ENCODE data around the gene PTPMT1.
"Not testable (repeated sequence)": the region's sequence is repeated elsewhere in the genome, so short reads cannot be mapped to it uniquely, and the experiment has no call there.

PTPMT1 gene, protein sequence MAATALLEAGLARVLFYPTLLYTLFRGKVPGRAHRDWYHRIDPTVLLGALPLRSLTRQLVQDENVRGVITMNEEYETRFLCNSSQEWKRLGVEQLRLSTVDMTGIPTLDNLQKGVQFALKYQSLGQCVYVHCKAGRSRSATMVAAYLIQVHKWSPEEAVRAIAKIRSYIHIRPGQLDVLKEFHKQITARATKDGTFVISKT
- 5.3 to 8.5 (median 7.1) reads per million in 9 experiments for total RNA-seq

GRCh38 chr11:47565340-47566148 is at the start of gene PTPMT1:
TSS of gene PTPMT1 (plus strand) at chr11:47565599. CDS start at chr11:47565623, 24 bp downstream.
- Mint-ChIP-seq H3K4me1 (ENCODE audit: low read depth in 2 of 2) (peaks cover 9 to 12% of the 10 kb centered on the region in 2 donors), H3K4me3 (peak within 1 kb of the TSS; percentile 81), H3K36me3 (ENCODE audit: insufficient read depth) (peaks cover 8% of the 10 kb centered on the region), H3K9me3 (no peaks in the 10 kb centered on the region), H3K27me3 (no peaks in the 10 kb centered on the region), H3K27ac (peak within 1 kb of the TSS; percentile 92)
- ATAC-seq (replicated peaks) (peak; percentile 92), DNase-seq (peak; percentile 57 to 64 (median 62))

- ATAC-seq (replicated peaks): no peak
- no peaks in the 10 kb centered on the region for H3K27me3 Mint-ChIP-seq
- peaks cover 38 to 71% of the 10 kb centered on the region in 2 donors for H3K4me1 Mint-ChIP-seq (ENCODE audit: low read depth in 2 of 2)
- peaks cover 25% of the 10 kb centered on the region for H3K36me3 Mint-ChIP-seq (ENCODE audit: insufficient read depth)
- peak overlapping the region in 1 of 2 donors; percentile 10 for H3K4me3 Mint-ChIP-seq
- no peaks in the 10 kb centered on the region for H3K9me3 Mint-ChIP-seq
- no peak for DNase-seq
- peak overlapping the region in 1 of 2 donors; percentile 62 for H3K27ac Mint-ChIP-seq
Measured at GRCh38 chr11:47516155-47516554, 49.2 kb upstream of the PTPMT1 start.

- peaks cover 40 to 63% of the 10 kb centered on the region in 2 donors for H3K4me1 Mint-ChIP-seq (ENCODE audit: low read depth in 2 of 2)
- no peak for DNase-seq
- no peak for ATAC-seq (replicated peaks)
- no peak overlapping the region for H3K4me3 Mint-ChIP-seq
- H3K9me3 Mint-ChIP-seq: no peaks in the 10 kb centered on the region
- H3K27me3 Mint-ChIP-seq: no peaks in the 10 kb centered on the region
- H3K27ac Mint-ChIP-seq: peak overlapping the region; percentile 35 to 77
- peaks cover 21% of the 10 kb centered on the region for H3K36me3 Mint-ChIP-seq (ENCODE audit: insufficient read depth)
Measured at GRCh38 chr11:47516984-47517853, 48.2 kb upstream of the PTPMT1 start.

DNA sequence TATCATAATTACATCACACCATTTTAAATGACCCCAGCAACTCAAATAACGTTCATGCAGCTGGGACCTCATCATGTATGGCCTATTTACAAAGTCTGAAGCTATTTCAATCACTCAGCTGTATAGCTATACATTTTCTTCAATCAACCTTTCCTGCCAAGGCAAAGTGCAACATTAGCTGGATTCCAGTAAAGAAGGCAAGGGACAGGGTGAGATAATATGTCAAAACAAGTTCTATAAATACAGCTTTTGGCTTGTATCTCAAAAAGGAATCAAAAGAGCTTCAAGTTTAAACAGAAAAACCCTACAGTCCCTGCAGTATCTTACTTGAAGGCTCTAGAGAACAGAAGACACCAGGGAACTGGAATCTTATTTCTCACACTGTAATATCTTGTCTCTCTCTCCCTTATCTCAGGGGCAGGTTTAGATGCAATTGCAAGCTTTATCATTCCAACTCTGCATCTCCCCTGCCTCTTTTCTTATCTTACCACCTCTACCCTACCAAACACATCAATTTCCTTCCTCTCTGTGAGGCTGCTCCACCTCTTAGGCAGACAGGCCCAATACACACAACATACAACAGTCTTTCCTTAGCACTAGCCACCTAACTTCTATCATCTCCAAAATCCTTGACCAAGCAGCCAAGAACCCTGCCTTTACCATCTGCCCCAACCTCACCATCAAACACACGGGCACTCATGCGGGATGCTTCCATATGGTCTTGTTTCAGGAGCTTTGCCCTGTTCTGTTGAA is 47.0 kb upstream of the PTPMT1 start:
- DNase-seq: no peak
- Mint-ChIP-seq H3K27ac (peak overlapping the region; percentile 5 to 77), H3K27me3 (no peaks in the 10 kb centered on the region), H3K4me1 (ENCODE audit: low read depth in 2 of 2) (peaks cover 44 to 69% of the 10 kb centered on the region in 2 donors), H3K36me3 (ENCODE audit: insufficient read depth) (peaks cover 21% of the 10 kb centered on the region), H3K4me3 (peak overlapping the region in 1 of 2 donors; percentile 37), H3K9me3 (no peaks in the 10 kb centered on the region)
- ATAC-seq (replicated peaks): no peak

- Mint-ChIP-seq H3K4me1 (ENCODE audit: low read depth in 2 of 2) (peaks cover 39 to 57% of the 10 kb centered on the region in 2 donors), H3K4me3 (peak overlapping the region; percentile 43 to 47), H3K36me3 (ENCODE audit: insufficient read depth) (peaks cover 22% of the 10 kb centered on the region), H3K27ac (peak overlapping the region; percentile 62 to 87), H3K9me3 (no peaks in the 10 kb centered on the region), H3K27me3 (no peaks in the 10 kb centered on the region)
- peak; percentile 81 for ATAC-seq (replicated peaks)
- peak in 2 of 3 experiments; percentile 6 to 11 for DNase-seq
Measured at GRCh38 chr11:47523490-47524225, 41.7 kb upstream of the PTPMT1 start.

DNA sequence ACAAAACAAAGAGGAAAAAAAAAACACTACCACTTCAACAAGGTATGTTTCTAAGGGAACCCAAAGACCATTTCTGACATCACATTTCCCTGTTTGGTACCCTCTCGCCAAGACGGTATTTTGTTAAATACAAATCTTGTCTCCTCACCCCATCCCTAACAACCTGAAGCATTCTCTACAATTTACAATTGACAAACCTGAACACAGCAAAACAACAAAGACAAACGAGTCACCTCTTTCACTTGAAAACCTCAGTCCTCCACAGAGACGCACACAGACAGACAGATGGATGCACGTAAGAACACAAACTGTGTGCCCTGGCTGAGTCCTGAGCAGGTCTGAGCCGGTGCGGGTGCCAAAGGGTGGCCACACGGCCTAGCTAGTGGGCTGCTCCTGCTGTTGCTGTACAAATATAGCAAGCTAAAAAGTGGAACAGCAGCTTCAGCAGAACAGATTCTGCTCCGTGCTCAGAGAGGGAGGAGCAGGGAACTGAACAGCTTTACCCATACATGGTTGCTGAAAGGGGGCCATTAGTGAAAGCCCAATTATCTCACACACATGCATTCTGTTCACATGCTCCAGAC is 41.0 kb upstream of the PTPMT1 start:
- H3K4me1 Mint-ChIP-seq (ENCODE audit: low read depth in 2 of 2): peaks cover 39 to 55% of the 10 kb centered on the region in 2 donors
- peaks cover 29% of the 10 kb centered on the region for H3K36me3 Mint-ChIP-seq (ENCODE audit: insufficient read depth)
- no peak for DNase-seq

DNA sequence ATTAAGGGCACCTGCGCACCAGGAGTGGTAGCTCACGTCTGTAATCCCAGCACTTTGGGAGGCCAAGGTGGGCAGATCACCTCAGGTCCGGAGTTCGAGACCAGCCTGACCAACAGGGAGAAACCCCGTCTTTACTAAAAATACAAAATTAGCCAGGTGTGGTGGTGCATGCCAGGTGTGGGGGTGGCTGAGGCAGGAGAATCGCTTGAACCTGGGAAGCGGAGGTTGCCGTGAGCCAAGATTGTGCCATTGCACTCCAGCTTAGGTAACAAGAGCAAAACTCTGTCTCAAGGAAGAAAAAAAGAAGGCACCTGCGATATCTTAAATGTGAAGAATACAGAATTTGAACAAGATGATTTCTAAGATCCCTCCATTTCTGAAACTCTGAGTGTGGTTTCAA is 39.4 kb upstream of the PTPMT1 start:
- peaks cover 26% of the 10 kb centered on the region for H3K36me3 Mint-ChIP-seq (ENCODE audit: insufficient read depth)
- DNase-seq; H3K9me3 Mint-ChIP-seq; H3K27me3 Mint-ChIP-seq; ATAC-seq (replicated peaks): not testable (repeated sequence)
- H3K27ac Mint-ChIP-seq: peak overlapping the region; percentile 62 to 93
- H3K4me1 Mint-ChIP-seq (ENCODE audit: low read depth in 2 of 2): peaks cover 44 to 55% of the 10 kb centered on the region in 2 donors
- peak overlapping the region in 1 of 2 donors; percentile 72 for H3K4me3 Mint-ChIP-seq

More for the DNA sequence above, 41.0 kb upstream of the PTPMT1 start:
- peak; percentile 35 for ATAC-seq (replicated peaks)
- peak overlapping the region; percentile 62 to 87 for H3K27ac Mint-ChIP-seq
- no peaks in the 10 kb centered on the region for H3K27me3 Mint-ChIP-seq
- no peaks in the 10 kb centered on the region for H3K9me3 Mint-ChIP-seq
- H3K4me3 Mint-ChIP-seq: peak overlapping the region; percentile 43 to 47

GRCh38 chr11:47527186-47527585 is 38.2 kb upstream of the PTPMT1 start:
- ATAC-seq (replicated peaks): no peak
- Mint-ChIP-seq H3K36me3 (ENCODE audit: insufficient read depth) (peaks cover 28% of the 10 kb centered on the region), H3K27me3 (no peaks in the 10 kb centered on the region), H3K27ac (no peak overlapping the region), H3K4me3 (no peak overlapping the region), H3K4me1 (ENCODE audit: low read depth in 2 of 2) (peaks cover 50 to 63% of the 10 kb centered on the region in 2 donors), H3K9me3 (no peaks in the 10 kb centered on the region)
- no peak for DNase-seq

- H3K27me3 Mint-ChIP-seq: no peaks in the 10 kb centered on the region
- peaks cover 41 to 56% of the 10 kb centered on the region in 2 donors for H3K4me1 Mint-ChIP-seq (ENCODE audit: low read depth in 2 of 2)
- peaks cover 39% of the 10 kb centered on the region for H3K36me3 Mint-ChIP-seq (ENCODE audit: insufficient read depth)
- ATAC-seq (replicated peaks): no peak
- peak overlapping the region; percentile 66 to 70 for H3K27ac Mint-ChIP-seq
- H3K4me3 Mint-ChIP-seq: peak overlapping the region in 1 of 2 donors; percentile 3
- no peaks in the 10 kb centered on the region for H3K9me3 Mint-ChIP-seq
- DNase-seq: no peak
Measured at GRCh38 chr11:47529951-47530350, 35.4 kb upstream of the PTPMT1 start.

DNA sequence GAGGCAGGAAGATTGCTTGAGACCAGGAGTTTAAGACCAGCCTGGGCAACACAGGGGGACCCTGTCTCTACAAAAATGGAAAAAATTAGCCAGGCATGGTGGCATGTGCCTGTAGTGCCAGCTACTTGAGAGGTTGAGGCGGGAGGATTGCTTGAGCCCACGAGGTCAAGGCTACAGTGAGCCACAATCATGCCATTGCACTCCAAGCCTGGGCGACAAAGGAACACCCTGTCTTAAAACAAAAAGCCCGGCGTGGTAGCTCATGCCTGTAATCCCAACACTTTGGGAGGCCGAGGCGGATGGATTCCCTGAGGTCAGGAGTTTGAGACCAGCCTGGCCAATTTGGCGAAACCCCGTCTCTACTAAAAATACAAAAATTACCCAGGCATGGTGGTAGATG is 34.7 kb upstream of the PTPMT1 start:
- Mint-ChIP-seq H3K36me3 (ENCODE audit: insufficient read depth) (peaks cover 41% of the 10 kb centered on the region), H3K27ac (peak overlapping the region; percentile 49 to 70), H3K4me3 (peak overlapping the region in 1 of 2 donors; percentile 3), H3K4me1 (ENCODE audit: low read depth in 2 of 2) (peaks cover 38 to 54% of the 10 kb centered on the region in 2 donors)
- not testable (repeated sequence) for H3K9me3 Mint-ChIP-seq; ATAC-seq (replicated peaks); H3K27me3 Mint-ChIP-seq; DNase-seq

DNA sequence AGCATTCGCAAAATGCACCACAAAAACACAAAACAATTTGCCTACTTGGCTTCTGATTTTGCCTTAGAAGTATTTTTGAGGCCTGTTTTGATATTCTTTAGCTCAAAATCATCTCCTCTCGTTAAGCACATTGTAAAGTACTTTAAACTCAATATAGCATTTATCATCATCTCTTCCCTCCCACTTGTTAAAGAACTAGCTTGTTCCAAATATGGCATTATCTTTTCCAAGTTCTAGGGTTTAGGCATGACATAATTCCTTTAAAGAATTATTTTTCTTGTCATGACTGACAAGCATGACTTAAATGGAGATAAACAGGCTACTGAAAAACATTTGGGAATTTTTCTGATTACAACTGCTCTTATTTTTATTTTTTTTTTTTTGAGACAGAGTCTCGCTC is 33.7 kb upstream of the PTPMT1 start:
- no peak overlapping the region for H3K4me3 Mint-ChIP-seq
- H3K27me3 Mint-ChIP-seq: no peaks in the 10 kb centered on the region
- peaks cover 46% of the 10 kb centered on the region for H3K36me3 Mint-ChIP-seq (ENCODE audit: insufficient read depth)
- ATAC-seq (replicated peaks) (no peak), DNase-seq (no peak)
- H3K27ac Mint-ChIP-seq: peak overlapping the region; percentile 49 to 75
- H3K4me1 Mint-ChIP-seq (ENCODE audit: low read depth in 2 of 2): peaks cover 34 to 46% of the 10 kb centered on the region in 2 donors
- no peaks in the 10 kb centered on the region for H3K9me3 Mint-ChIP-seq

Data from effector memory CD8-positive, alpha-beta T cell (primary cell).